Skeletal muscle cell (primary cell): ENCODE results near the gene LAMA3.

ENCODE experiments used
- DNase-seq: peaks from one replicate; pipeline ENCODE4 v3.0.0-alpha.2; 2010; ENCODE audit warnings: low read depth
- H3K4me3 ChIP-seq: 2 replicates; pipeline ENCODE4 v1.5.1; 2011; ENCODE audit warnings: low read depth, mild to moderate bottlenecking, control low read depth, low read length, moderate library complexity

Gene LAMA3

DNA sequence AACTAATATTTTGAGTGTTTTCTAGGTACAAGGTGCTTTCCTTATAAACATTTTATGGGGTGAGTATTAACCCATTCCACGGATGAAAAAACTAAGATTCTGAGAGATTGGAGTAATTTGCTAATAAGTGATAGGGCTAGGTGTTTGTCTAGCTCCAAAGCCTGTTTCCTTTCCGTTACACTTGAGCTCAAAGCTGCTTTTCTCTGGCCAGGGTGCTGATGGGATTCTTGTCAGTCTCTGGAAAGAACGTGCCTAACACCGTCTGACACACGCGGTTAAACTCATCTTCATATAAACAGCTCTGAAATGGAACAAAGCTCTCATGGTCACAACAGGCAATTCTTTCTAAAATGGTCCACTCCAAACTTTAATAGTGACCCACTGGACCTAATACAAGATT lies 24.6 kb upstream of the LAMA3 start:
- DNase-seq, result no peak
- H3K4me3 ChIP-seq, result no peak overlapping the region

DNA sequence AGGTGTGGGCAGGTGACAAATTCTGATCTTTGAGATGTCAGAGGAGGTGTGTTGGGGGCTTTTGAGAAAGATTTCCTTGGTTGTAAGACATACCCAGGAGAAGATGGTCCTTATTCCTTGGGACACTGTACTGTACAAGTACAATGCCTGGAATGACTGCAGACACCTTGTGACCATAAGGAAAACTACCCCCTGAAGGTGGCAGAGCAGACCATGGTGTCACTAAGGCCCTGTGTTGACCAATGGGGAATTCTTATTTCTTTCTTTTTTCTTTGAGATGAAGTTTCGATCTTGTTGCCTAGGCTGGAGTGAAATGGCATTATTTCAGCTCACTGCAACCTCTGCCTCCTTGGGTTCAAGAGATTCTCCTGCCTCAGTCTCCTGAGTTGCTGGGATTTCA lies 22.1 kb upstream of the LAMA3 start:
- DNase-seq, result no peak
- no peak overlapping the region for H3K4me3 ChIP-seq

DNA sequence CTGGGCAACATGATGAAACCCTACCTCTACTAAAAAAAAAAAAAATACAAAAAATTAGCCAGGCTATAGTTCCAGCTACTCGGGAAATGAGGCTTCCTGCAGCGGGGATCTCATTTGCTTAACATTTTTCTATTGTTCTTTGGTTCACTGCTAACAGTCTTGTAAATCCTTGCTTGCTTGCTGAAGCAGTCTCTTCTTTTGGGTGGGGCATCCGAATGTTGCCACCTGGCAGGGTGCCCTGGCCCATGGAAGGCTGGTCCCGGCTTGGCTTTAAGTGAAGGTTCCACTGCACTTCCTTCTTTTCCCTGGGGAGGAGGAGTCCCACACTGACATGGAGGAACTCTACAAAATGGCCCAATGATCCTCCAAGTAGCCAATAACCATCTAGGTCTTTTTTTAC lies 20.5 kb upstream of the LAMA3 start:
- H3K4me3 ChIP-seq, result no peak overlapping the region
- DNase-seq, result no peak

DNA sequence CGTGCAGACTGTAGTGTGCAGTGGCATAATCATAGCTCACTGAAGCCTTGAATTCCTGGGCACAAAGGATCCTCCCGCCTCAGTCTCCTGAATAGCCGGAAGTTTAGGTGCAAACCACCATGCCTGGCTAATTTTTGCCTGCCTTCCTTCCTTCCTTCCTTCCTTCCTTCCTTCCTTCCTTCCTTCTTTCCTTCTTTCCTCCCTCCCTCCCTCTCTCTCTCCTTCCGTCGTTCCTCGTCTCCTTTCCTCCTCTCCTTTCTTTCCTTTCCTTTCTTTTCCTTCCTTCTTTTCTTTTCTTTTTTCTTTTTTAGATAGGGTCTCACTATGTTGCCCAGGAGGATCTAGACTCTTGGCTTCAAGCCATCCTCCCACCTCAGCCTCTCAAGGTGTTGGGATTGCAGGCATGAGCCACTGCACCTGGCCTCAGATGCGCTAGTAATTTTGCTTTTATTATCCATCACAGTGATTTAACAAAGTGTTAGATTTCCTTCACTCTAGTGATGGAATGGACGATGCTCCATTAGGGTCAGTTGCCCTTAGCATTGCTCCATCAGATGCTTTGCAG lies 20.0 kb upstream of the LAMA3 start:
- no peak overlapping the region for H3K4me3 ChIP-seq
- DNase-seq, result no peak

DNA sequence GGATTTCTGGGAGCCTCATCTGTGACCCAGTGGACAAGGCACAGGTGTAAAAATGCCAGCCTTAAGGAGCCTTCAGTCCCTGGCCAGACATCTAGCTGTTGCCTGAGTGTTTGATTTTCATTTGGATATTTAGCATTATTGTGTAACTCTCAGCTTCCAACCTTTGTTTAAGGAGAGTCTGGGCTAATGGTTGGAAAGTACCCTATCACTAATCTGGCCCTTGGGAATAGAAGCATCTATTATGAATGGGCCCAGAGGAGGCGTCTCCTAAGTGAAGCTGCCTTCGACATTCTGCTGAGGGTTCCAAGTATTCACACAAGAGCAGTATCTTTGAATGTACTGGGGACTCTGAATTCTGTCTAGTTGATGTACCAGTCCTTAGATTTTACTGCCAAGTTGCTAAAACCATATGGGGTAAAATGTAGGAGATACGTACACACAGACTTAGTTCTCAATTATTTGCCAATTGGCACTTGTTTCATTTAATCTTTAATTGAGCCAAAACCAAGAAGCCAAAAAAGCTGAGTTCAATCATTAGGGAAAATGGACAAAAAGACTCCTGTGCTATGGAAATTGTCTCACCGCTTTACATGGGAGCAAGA lies 19.3 kb upstream of the LAMA3 start:
- no peak for DNase-seq
- H3K4me3 ChIP-seq, result no peak overlapping the region

DNA sequence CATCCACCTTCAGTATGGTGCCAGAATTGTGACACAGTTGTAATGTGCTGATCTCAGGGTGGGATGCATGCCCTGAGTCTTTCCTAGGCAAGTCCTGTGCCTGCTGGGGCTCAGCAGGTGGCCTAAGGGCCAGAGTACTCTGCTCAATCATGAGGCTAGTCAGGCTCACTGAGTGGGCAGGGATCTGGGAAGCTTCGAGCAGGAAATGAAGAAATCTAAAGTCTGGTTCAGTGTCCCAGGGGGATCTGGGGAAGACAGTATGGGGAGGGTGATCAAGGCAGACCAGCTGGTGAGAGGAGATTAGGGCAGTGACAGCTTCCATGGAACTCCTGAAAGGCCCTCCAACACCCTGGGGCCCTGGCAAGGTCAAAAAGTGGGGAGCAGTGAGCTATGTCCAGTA lies 17.7 kb upstream of the LAMA3 start:
- no peak overlapping the region for H3K4me3 ChIP-seq
- DNase-seq, result no peak

DNA sequence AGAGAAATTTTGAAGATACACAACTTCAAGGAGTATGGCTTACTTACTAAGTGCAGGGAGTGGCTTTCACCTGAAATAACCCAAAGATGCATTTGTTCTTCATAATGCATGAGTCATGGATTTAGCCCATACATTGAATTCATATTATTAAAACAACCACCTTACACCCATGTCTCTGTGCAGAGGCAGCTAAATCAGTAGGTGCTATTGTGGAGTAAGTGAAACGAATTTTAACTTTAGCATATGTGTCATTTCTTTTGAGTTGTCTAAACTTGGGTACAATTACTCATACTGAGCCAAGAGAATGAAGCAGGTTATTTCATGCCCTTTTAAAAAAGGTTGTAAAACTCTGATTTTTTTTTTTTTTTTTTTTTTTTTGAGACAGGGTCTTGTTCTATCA lies 15.5 kb upstream of the LAMA3 start:
- no peak for DNase-seq
- no peak overlapping the region for H3K4me3 ChIP-seq

DNA sequence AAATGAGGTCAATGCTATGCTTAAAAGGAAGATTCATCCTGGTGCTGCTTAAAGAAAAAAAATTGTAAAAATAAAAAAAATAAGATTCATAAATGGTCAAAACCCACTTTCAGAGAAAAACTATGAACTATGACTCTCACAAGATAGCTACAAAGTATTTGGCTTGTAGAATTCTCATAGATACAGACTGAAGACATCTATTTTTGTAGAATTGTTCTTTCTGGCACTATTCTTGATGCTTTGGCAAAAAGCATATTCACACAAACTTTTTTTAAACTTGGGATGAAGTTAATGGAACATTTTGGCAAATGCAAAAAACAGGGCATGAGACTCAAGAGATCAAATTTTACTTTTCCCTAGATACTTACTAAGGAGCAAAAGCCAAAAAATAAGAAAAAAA lies 14.0 kb upstream of the LAMA3 start:
- no peak overlapping the region for H3K4me3 ChIP-seq
- DNase-seq, result no peak

DNA sequence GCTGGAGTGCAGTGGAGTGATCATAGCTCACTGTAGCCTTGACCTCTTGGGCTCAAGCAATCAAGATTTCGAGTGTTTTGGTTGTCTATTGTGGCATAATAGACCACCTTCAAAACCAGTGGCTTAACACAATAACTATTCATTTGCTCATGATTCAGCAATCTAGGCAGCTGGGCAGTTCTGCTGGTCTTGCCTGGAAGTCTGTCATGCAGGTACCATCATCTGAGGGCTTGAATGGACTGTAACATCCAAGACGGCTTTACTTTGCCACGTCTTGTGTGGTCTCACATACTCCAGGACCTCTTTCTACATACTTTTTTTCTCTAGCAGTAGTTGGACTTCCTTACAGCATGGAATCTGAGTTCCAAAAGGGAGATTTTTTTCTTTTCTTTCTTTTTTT lies 13.4 kb upstream of the LAMA3 start:
- no peak for DNase-seq
- H3K4me3 ChIP-seq, result no peak overlapping the region

DNA sequence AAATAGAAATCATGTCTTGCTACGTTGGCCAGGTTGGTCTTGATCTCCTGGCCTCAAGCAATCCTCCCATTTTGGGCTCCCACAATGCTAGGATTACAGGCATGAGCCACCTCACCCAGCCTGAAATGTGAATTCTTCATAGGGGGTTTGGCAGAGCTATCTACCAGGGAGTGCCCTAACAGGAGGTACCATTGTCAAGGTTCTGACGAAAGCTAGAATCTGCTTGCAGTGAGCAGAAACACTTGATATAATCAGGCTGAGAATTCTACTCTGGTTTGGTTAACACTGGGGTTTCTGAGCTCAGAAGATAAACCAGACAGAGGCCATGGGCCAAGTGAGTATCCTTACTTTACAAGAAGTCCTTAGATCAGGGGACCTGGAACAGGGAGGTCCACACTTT lies 7.2 kb upstream of the LAMA3 start:
- no peak for DNase-seq
- no peak overlapping the region for H3K4me3 ChIP-seq

DNA sequence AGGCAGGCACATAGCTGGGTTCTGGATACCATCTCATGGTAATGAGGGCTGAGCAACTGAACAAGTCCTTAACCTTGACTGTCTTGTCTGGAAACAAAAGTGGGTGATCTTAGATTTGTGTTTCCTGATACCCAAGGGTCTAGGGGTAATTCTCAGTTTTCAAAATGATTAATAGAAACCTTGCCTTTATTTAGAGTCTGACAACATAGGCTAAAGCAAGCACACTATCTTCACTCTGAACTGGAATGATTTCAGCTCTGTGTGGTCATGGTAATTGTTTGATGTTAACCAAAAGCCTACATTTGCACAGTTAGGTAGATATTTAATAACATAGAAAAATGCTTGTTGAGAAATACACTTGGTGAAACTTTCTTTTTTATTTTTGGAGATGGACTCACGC lies 6.8 kb upstream of the LAMA3 start:
- no peak overlapping the region for H3K4me3 ChIP-seq
- DNase-seq, result no peak

DNA sequence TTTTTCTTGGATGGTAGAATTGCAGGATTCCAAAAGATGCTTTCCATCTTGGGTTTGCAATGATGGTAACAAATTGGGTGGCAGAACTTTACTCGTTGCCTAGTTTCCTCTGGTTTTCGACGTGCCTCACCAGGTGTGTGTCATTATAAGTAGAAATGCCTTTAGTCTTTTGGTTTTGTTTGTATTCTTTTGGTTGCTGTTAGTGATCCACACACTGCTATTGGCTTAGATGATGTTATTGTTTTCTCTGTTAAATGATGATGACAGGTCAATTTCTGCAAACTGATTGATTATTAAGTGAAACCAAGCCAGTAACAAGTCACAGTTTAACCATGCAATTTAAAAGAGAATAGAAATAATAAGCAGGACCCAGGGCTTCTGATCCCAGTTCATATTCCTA lies 6.1 kb upstream of the LAMA3 start:
- H3K4me3 ChIP-seq, result no peak overlapping the region
- DNase-seq, result no peak

DNA sequence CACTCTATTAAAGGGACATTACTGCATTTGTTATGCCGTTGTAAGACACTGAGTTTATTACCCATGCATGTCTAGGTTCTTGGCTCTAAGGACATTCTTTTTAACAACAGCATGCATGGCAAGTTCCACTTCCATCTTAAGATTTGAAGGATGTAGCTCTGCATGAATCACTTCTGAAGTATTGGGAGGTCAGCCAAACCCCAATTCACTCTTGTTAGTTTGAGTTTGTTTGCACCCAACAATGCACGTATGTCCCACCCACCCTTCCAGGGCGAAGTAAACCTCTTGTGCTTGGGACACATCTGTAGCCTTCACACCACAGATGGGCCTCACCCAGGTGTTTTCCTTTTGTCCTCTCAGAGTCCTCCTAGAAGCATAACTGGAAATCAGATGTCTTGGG lies 5.6 kb upstream of the LAMA3 start:
- no peak overlapping the region for H3K4me3 ChIP-seq
- no peak for DNase-seq

DNA sequence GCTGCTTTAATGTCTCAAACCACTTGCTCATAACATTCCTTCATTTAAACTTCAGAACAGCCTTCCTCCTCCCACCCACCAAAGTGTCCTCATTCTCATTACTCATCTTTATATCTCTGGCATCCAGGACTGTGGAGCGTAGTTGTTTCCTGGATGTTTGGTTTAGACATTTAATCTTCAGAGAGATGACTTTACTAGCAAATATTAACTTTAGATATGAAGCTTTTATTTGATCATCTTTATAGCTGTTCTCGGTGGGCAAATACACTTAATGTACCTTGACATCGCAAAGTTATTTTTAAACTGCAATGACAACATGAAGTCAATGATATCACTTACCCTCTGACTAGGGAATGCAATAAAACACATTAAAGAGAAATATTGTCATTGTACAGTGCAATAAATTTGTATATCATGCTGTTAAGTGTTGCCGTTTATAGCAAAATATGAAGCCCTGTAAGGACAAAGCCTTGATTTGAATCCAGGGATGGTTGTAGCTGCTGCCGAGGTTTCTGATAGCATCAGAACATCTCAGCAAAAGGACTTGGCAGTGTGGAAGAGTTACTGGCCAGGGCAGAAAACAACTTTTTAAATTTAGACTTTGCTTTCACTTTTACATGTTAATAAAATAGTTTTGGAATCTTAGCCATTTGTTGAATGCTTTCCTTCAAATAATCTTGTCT lies 4.6 kb upstream of the LAMA3 start:
- no peak for DNase-seq
- H3K4me3 ChIP-seq, result no peak overlapping the region

DNA sequence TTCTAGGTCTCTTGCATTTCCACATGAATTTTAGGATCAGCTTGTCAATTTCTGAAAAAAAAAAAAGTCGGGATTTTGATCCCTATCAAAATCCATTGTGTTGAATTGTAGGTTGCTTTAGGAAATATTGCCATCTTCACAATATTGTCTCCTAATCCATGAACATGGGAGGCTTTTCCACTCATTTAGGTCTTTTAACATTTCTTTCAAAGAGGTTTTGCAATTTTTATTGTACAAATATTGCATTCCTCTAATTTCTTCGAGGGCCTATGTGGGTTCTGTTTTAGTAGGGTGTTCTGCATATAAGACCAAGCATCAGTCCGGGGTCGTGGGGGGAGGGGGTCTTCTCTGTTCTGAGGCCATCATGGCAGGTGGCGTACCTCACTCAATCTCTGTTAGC lies 725 bp upstream of the LAMA3 start:
- DNase-seq, result no peak
- H3K4me3 ChIP-seq, result no peak overlapping the region

DNA sequence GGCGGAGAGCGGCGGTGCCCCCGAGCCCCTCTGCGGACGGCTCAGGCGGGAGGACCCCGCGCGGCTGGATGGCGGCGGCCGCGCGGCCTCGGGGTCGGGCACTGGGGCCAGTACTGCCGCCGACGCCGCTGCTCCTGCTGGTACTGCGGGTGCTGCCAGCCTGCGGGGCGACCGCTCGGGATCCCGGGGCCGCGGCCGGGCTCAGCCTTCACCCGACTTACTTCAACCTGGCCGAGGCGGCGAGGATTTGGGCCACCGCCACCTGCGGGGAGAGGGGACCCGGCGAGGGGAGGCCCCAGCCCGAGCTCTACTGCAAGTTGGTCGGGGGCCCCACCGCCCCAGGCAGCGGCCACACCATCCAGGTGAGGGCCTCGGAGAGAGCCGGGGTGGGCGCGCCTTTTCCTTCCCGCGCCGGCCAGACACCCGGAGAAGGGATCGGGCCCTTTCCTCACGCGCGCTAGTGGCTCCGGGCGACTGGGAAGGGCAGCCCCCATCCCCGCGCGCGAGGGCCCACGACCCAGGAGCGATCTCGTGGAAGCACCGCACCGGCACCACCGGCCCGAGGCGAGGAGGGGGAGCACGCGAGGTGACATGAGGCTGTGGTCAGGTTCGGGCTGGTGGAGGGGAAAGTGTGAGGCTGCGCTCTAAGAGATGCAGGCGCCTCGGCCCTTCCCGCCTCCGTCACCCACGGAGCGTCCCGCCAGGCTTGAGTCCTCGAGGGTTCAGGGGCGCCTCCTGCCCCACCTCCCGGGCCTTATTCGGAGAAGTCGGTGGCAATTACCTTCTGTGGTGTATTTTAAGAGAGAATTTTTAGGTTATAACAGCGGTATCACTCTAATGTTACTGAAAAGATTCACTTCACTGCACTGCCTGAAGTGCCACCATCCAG lies 607 bp downstream of the LAMA3 start:
- peak overlapping the region; percentile 47 for H3K4me3 ChIP-seq
- DNase-seq, result no peak

DNA sequence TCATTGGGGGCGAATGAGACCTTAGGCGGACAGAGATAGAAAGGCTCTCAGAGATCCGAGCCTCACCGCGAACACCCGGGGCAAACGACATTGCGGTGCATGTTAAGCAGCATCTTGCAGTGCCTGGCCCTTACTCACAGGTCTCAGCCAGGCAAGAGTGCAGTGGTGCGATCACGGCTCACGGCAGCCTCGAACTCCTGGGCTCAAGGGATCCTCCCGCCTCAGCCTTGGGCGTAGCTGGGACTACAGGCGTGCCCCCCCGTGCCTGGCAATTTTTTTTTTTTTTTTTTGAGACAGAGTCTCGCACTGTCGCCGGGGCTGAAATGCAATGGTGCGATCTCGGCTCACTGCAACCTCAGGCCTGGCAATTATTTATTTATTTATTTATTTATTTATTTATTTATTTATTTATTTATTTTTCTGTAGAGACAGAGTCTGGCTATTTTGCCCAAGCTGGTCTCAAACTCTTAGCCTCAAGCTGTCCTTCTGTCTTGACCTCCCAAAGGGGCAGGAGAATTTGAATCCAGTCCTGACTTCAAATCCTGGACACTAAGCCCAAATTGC lies 1.3 kb downstream of the LAMA3 start:
- no peak for DNase-seq
- H3K4me3 ChIP-seq, result no peak overlapping the region

DNA sequence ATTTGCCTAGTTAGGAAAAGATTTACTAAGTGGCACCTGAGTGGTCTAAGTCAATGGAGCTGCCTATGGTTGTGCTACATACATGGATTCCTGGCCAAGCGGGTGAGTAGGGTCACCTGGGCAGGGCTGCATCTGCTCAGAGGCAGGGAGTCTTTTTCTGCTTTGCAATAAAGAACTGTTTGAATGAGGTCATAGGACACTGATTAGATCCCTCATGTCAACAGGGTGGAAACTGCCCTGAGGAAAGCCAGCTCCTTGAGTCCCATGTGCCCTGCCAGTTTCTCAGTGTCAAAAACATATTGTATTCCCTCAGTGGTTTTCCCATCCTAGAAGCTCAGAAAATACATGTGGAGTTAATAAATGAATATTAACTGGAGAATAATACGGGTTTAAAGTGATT lies 4.6 kb downstream of the LAMA3 start:
- no peak for DNase-seq
- H3K4me3 ChIP-seq, result no peak overlapping the region

DNA sequence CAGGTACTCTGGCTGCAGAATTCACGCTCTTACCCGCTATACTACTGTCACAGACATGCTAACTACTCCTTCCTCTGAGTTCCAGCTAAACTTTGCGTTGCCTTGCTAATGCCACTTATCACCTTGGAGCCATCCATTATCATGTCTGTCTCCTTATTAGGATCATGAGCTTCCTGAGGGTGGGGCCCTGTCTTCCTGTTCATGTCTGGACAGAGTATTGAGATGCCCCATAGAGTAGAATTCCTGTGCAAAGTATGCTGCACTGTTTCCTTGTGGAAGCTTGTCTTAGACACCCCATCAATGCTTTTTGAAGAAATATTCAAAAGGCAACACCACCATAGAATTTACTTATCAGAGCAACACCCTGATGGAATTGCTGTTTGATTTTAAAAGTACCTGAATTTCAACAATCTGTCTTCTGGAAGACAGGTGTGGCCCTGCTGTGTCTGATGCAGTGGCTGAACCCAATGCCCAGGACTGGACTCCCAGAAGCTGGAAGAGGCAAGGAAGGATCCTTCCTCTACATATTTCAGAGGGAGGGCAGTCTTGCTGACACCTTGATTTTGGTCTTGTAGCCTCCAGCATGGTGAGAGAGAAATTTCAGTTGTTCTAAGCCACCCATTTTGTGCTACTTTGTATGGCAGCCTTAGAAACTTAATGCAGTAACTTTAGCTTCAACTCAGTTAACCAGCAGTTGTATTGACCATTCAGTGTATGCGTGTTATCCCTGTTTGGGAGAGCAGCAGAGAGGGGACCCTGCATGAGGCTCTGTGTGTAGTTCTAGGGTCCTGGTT lies 5.6 kb downstream of the LAMA3 start:
- DNase-seq, result no peak
- H3K4me3 ChIP-seq, result no peak overlapping the region
